ENCODE data around the gene PDCL2.

Gene PDCL2

GRCh38 chr4:55612341-55612740 lies 20.3 kb upstream of the PDCL2 start:
- no peak for TF ChIP-seq YY1 (IDR thresholded peaks at IDR 0.05; ENCODE audit: insufficient read depth, insufficient read length)
- no peak for TF ChIP-seq SUZ12 (IDR thresholded peaks at IDR 0.05; ENCODE audit: extremely low read depth, insufficient read depth, insufficient read length)
- TF ChIP-seq ZNF274 (IDR thresholded peaks at IDR 0.05; ENCODE audit: low read depth, low read length), result no peak
- Histone ChIP-seq H3K4me1 (ENCODE audit: insufficient read depth, insufficient read length) (no peaks in the 10 kb centered on the region), H3K27me3 (ENCODE audit: insufficient read depth, insufficient read length) (no peaks in the 10 kb centered on the region)

GRCh38 chr4:55611358-55612059 lies 19.5 kb upstream of the PDCL2 start:
- Histone ChIP-seq H3K9ac (ENCODE audit: insufficient read length, low read depth) (no peak overlapping the region), H3K9me3 (ENCODE audit: insufficient read depth, low read length) (no peaks in the 10 kb centered on the region), H3K4me3 (ENCODE audit: insufficient read length, low read depth) (no peak overlapping the region), H3K36me3 (ENCODE audit: insufficient read depth, insufficient read length, low read length) (no peaks in the 10 kb centered on the region), H3K4me1 (ENCODE audit: insufficient read depth, insufficient read length) (no peaks in the 10 kb centered on the region), H3K27me3 (ENCODE audit: insufficient read depth, insufficient read length) (no peaks in the 10 kb centered on the region)
- DNase-seq (ENCODE audit: low read depth, low spot score), result no peak
- TF ChIP-seq ZNF274 (IDR thresholded peaks at IDR 0.05; ENCODE audit: low read depth, low read length), result no peak

More at GRCh38 chr4:55612341-55612740, 20.3 kb upstream of the PDCL2 start:
- Histone ChIP-seq H3K9ac (ENCODE audit: insufficient read length, low read depth) (no peak overlapping the region), H3K9me3 (ENCODE audit: insufficient read depth, low read length) (no peaks in the 10 kb centered on the region), H3K4me3 (ENCODE audit: insufficient read length, low read depth) (no peak overlapping the region), H3K36me3 (ENCODE audit: insufficient read depth, insufficient read length, low read length) (no peaks in the 10 kb centered on the region)
- DNase-seq (ENCODE audit: low read depth, low spot score), result no peak

DNA sequence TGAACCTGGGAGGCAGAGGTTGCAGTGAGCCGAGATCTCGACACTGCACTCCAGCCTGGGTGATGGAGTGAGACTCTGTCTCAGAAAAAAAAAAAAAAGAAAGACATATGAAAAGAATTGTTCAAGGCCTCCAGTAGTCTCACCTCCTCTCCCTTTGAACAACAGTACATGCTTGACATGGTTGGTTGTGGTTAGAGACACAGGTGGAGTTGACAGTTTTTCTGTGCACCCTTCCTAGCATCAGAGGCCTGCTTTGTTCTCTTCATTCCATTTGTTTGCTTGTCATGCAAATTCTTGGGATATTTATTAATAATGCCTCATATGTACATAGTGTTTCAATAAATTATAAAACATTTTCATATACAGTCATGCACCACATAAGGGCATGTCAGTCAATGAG lies 18.3 kb upstream of the PDCL2 start:
- TF ChIP-seq YY1 (IDR thresholded peaks at IDR 0.05; ENCODE audit: insufficient read depth, insufficient read length) (no peak), ZNF274 (IDR thresholded peaks at IDR 0.05; ENCODE audit: low read depth, low read length) (no peak), SUZ12 (IDR thresholded peaks at IDR 0.05; ENCODE audit: extremely low read depth, insufficient read depth, insufficient read length) (no peak)
- no peaks in the 10 kb centered on the region for H3K9me3 ChIP-seq (ENCODE audit: insufficient read depth, low read length)
- H3K9ac ChIP-seq (ENCODE audit: insufficient read length, low read depth), result no peak overlapping the region
- H3K4me1 ChIP-seq (ENCODE audit: insufficient read depth, insufficient read length), result no peaks in the 10 kb centered on the region
- H3K36me3 ChIP-seq (ENCODE audit: insufficient read depth, insufficient read length, low read length), result no peaks in the 10 kb centered on the region
- no peak for DNase-seq (ENCODE audit: low read depth, low spot score)
- no peak overlapping the region for H3K4me3 ChIP-seq (ENCODE audit: insufficient read length, low read depth)
- H3K27me3 ChIP-seq (ENCODE audit: insufficient read depth, insufficient read length), result no peaks in the 10 kb centered on the region

DNA sequence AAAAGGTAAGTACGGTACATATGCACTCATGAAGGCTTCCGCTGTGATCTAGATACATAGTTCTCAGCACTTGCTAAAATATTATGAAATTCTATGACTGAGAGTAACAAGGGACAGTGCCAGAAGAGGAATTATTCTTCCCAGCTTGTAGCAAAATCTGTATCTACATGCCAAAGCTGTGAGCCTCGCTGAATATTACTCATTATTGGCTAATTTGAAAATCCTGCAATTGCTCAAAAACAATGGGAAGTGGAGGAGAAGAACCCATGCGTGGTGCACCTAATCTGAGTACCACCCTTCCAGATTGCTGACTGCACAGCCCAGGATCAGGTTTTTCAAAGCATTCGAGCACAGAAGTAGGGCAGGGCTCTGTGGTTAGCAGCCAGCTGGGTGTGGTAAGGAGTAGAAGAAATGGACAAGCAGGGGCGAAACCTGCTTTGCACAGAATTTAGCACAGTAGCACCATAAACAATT lies 17.4 kb upstream of the PDCL2 start:
- no peaks in the 10 kb centered on the region for H3K27me3 ChIP-seq (ENCODE audit: insufficient read depth, insufficient read length)
- no peaks in the 10 kb centered on the region for H3K4me1 ChIP-seq (ENCODE audit: insufficient read depth, insufficient read length)
- H3K9me3 ChIP-seq (ENCODE audit: insufficient read depth, low read length), result no peaks in the 10 kb centered on the region
- TF ChIP-seq SUZ12 (IDR thresholded peaks at IDR 0.05; ENCODE audit: extremely low read depth, insufficient read depth, insufficient read length) (no peak), ZNF274 (IDR thresholded peaks at IDR 0.05; ENCODE audit: low read depth, low read length) (no peak), YY1 (IDR thresholded peaks at IDR 0.05; ENCODE audit: insufficient read depth, insufficient read length) (no peak)
- no peak overlapping the region for H3K9ac ChIP-seq (ENCODE audit: insufficient read length, low read depth)
- no peak for DNase-seq (ENCODE audit: low read depth, low spot score)
- no peaks in the 10 kb centered on the region for H3K36me3 ChIP-seq (ENCODE audit: insufficient read depth, insufficient read length, low read length)
- H3K4me3 ChIP-seq (ENCODE audit: insufficient read length, low read depth), result no peak overlapping the region

DNA sequence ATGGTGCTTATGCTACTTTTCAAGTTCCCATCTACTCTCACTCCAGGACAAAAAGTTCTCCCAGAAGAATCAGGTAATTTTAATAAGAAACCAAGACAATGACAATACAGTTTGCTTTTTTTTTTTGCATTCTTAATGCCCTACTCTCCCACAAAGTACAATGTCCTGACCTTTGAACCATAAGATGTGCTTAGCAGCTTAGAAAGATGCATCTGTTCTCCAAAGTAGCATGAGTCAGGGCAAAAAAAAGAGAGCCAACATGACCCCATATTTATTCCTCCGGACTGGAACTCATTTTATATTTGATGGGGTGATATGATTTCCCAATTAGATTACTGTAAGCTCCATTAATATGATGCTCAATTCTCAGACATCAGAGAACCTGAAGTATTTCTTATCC lies 16.5 kb upstream of the PDCL2 start:
- Histone ChIP-seq H3K4me1 (ENCODE audit: insufficient read depth, insufficient read length) (no peaks in the 10 kb centered on the region), H3K9me3 (ENCODE audit: insufficient read depth, low read length) (no peaks in the 10 kb centered on the region), H3K9ac (ENCODE audit: insufficient read length, low read depth) (no peak overlapping the region), H3K4me3 (ENCODE audit: insufficient read length, low read depth) (no peak overlapping the region), H3K36me3 (ENCODE audit: insufficient read depth, insufficient read length, low read length) (no peaks in the 10 kb centered on the region), H3K27me3 (ENCODE audit: insufficient read depth, insufficient read length) (no peaks in the 10 kb centered on the region)
- no peak for DNase-seq (ENCODE audit: low read depth, low spot score)
- no peak for TF ChIP-seq ZNF274 (IDR thresholded peaks at IDR 0.05; ENCODE audit: low read depth, low read length)
- no peak for TF ChIP-seq SUZ12 (IDR thresholded peaks at IDR 0.05; ENCODE audit: extremely low read depth, insufficient read depth, insufficient read length)
- no peak for TF ChIP-seq YY1 (IDR thresholded peaks at IDR 0.05; ENCODE audit: insufficient read depth, insufficient read length)

DNA sequence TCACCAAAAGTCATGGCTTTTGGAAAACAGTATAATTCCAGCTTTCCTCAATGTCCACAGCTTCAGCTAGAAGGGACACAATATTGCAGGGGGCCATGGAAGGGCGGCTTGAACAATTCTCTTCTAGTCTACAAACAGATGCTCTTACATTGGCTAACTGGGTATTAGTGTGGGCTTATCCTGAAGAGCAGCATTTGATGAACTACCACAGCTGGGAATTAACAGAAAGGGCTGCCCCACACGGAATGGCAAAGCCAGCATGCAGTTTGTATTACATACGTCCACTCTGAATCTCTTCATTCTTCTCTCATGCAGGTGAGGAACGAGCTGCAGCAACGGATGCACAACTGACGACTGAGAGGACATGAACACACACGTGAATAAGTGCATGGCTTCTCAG lies 13.0 kb upstream of the PDCL2 start:
- Histone ChIP-seq H3K9me3 (ENCODE audit: insufficient read depth, low read length) (no peaks in the 10 kb centered on the region), H3K36me3 (ENCODE audit: insufficient read depth, insufficient read length, low read length) (no peaks in the 10 kb centered on the region), H3K9ac (ENCODE audit: insufficient read length, low read depth) (no peak overlapping the region), H3K4me1 (ENCODE audit: insufficient read depth, insufficient read length) (no peaks in the 10 kb centered on the region), H3K27me3 (ENCODE audit: insufficient read depth, insufficient read length) (no peaks in the 10 kb centered on the region), H3K4me3 (ENCODE audit: insufficient read length, low read depth) (no peak overlapping the region)
- no peak for TF ChIP-seq ZNF274 (IDR thresholded peaks at IDR 0.05; ENCODE audit: low read depth, low read length)
- no peak for TF ChIP-seq SUZ12 (IDR thresholded peaks at IDR 0.05; ENCODE audit: extremely low read depth, insufficient read depth, insufficient read length)
- no peak for TF ChIP-seq YY1 (IDR thresholded peaks at IDR 0.05; ENCODE audit: insufficient read depth, insufficient read length)
- DNase-seq (ENCODE audit: low read depth, low spot score), result no peak

- no peak overlapping the region for H3K9ac ChIP-seq (ENCODE audit: insufficient read length, low read depth)
- no peaks in the 10 kb centered on the region for H3K36me3 ChIP-seq (ENCODE audit: insufficient read depth, insufficient read length, low read length)
- no peaks in the 10 kb centered on the region for H3K4me1 ChIP-seq (ENCODE audit: insufficient read depth, insufficient read length)
- no peak overlapping the region for H3K4me3 ChIP-seq (ENCODE audit: insufficient read length, low read depth)
- DNase-seq (ENCODE audit: low read depth, low spot score), result no peak
- TF ChIP-seq YY1 (IDR thresholded peaks at IDR 0.05; ENCODE audit: insufficient read depth, insufficient read length) (no peak), SUZ12 (IDR thresholded peaks at IDR 0.05; ENCODE audit: extremely low read depth, insufficient read depth, insufficient read length) (no peak), ZNF274 (IDR thresholded peaks at IDR 0.05; ENCODE audit: low read depth, low read length) (no peak)
- no peaks in the 10 kb centered on the region for H3K9me3 ChIP-seq (ENCODE audit: insufficient read depth, low read length)
- H3K27me3 ChIP-seq (ENCODE audit: insufficient read depth, insufficient read length), result no peaks in the 10 kb centered on the region
These were observed 8.6 kb upstream of the PDCL2 start for GRCh38 chr4:55600640-55601039.
